RWPE2 (cell line): ENCODE measurements around the gene ATP9A.

Experiments
- ATAC-seq: fragments of 200-7000 bp; cut with Tn5 transposase; 3 replicates; pipeline ENCODE4 v1.9.1; 2021; ENCODE audit warnings: low read depth
- DNase-seq: peaks from one replicate; pipeline ENCODE4 v3.0.0-alpha.2; 2020; ENCODE audit warnings: low spot score
- H3K27ac ChIP-seq: fragments of 450-650 bp; 2 replicates; pipeline ENCODE4 v1.5.1; 2017; ENCODE audit warnings: mild to moderate bottlenecking; ENCODE audit not compliant: poor library complexity, severe bottlenecking
- H3K27me3 ChIP-seq: fragments of 250-450 bp; sonication (Bioruptor Pico); 2 replicates; pipeline ENCODE4 v1.5.1; 2021; ENCODE audit warnings: mild to moderate bottlenecking, moderate library complexity; ENCODE audit not compliant: insufficient read depth, poor library complexity, severe bottlenecking
- H3K36me3 ChIP-seq: fragments of 250-450 bp; sonication (Bioruptor Pico); 2 replicates; pipeline ENCODE4 v1.5.1; 2020; ENCODE audit warnings: low read depth, mild to moderate bottlenecking, moderate library complexity
- H3K4me1 ChIP-seq: fragments of 250-450 bp; sonication (Bioruptor Pico); 2 replicates; pipeline ENCODE4 v1.5.1; 2021; ENCODE audit warnings: mild to moderate bottlenecking, moderate library complexity; ENCODE audit not compliant: insufficient read depth, poor library complexity, severe bottlenecking
- H3K4me3 ChIP-seq: fragments of 250-450 bp; sonication (Bioruptor Pico); 2 replicates; pipeline ENCODE4 v1.5.1; 2021; ENCODE audit warnings: mild to moderate bottlenecking, moderate library complexity; ENCODE audit not compliant: severe bottlenecking
- H3K9me3 ChIP-seq: fragments of 250-450 bp; sonication (Bioruptor Pico); 2 replicates; pipeline ENCODE4 v1.5.1; 2021; ENCODE audit warnings: mild to moderate bottlenecking, moderate library complexity; ENCODE audit not compliant: severe bottlenecking
- CTCF ChIP-seq: fragments of 450-650 bp; IDR thresholded peaks from one replicate; pipeline ENCODE4 v1.5.1; 2017; ENCODE audit warnings: mild to moderate bottlenecking, moderate library complexity; ENCODE audit not compliant: poor library complexity, severe bottlenecking

The ATP9A gene

GRCh38 chr20:51695574-51696303, 72.5 kb downstream of the ATP9A start:
- H3K36me3 ChIP-seq, result no peaks in the 10 kb centered on the region
- DNase-seq (peak; percentile 34), ATAC-seq (peak; percentile 71)
- H3K9me3 ChIP-seq, result no peaks in the 10 kb centered on the region
- H3K4me1 ChIP-seq, result peaks cover 21% of the 10 kb centered on the region
- no peak for TF ChIP-seq CTCF
- H3K27me3 ChIP-seq, result no peaks in the 10 kb centered on the region
- H3K4me3 ChIP-seq, result no peak overlapping the region
- H3K27ac ChIP-seq, result peak overlapping the region; percentile 40

- no peaks in the 10 kb centered on the region for H3K9me3 ChIP-seq
- no peak overlapping the region for H3K4me3 ChIP-seq
- no peaks in the 10 kb centered on the region for H3K27me3 ChIP-seq
- peaks cover 21% of the 10 kb centered on the region for H3K4me1 ChIP-seq
- no peak for TF ChIP-seq CTCF
- no peak overlapping the region for H3K27ac ChIP-seq
- DNase-seq (peak; percentile 70), ATAC-seq (no peak)
- no peaks in the 10 kb centered on the region for H3K36me3 ChIP-seq
These were observed 75.3 kb downstream of the ATP9A start for GRCh38 chr20:51692806-51693400.

- Histone ChIP-seq H3K36me3 (no peaks in the 10 kb centered on the region), H3K9me3 (no peaks in the 10 kb centered on the region), H3K27ac (no peak overlapping the region), H3K4me3 (no peak overlapping the region), H3K4me1 (peaks cover 24% of the 10 kb centered on the region), H3K27me3 (no peaks in the 10 kb centered on the region)
- ATAC-seq (no peak), DNase-seq (no peak)
- TF ChIP-seq CTCF, result no peak
These were observed 76.5 kb downstream of the ATP9A start for GRCh38 chr20:51691703-51692102.

GRCh38 chr20:51688600-51689244, 79.5 kb downstream of the ATP9A start:
- no peak for TF ChIP-seq CTCF
- peaks cover 14% of the 10 kb centered on the region for H3K4me1 ChIP-seq
- H3K4me3 ChIP-seq, result no peak overlapping the region
- DNase-seq, result peak; percentile 75
- no peaks in the 10 kb centered on the region for H3K27me3 ChIP-seq
- ATAC-seq, result no peak
- no peaks in the 10 kb centered on the region for H3K9me3 ChIP-seq
- H3K27ac ChIP-seq, result no peak overlapping the region
- no peaks in the 10 kb centered on the region for H3K36me3 ChIP-seq
